Left lung (tissue), 10 donors: ENCODE measurements around the gene MCU. TPM values are rescaled to one million over a fixed set of nuclear protein-coding genes. Genes with fewer than 3 reads are reported as not detected.
"Not testable (repeated sequence)": the region's sequence is repeated elsewhere in the genome, so short reads cannot be mapped to it uniquely, and the experiment has no call there.

Experiments used
- ATAC-seq: fragments of 200-7000 bp; cut with Tn5 transposase; one replicate; pipeline ENCODE4 v1.9.1; 2020; ENCODE audit warnings: moderate library complexity
- DNase-seq, 4 donors: peaks; one replicate each; pipeline ENCODE4 v3.0.0-alpha.2; 2013 to 2020
- H3K27ac ChIP-seq, 2 donors: fragments of 200-600 bp; sonication (generic) in 1 of 2; one replicate each; pipeline versions ENCODE4 v1.5.0 to v1.8.0; 2020 to 2021
- H3K27me3 ChIP-seq, 2 donors: fragments of 200-600 bp; sonication (generic) in 1 of 2; one replicate each; pipeline versions ENCODE4 v1.5.0 to v1.8.0; 2020 to 2021
- H3K36me3 ChIP-seq, 2 donors: fragments of 200-600 bp; sonication (generic) in 1 of 2; one replicate each; pipeline versions ENCODE4 v1.5.0 to v1.8.0; 2020 to 2021
- H3K4me1 ChIP-seq, 2 donors: fragments of 200-600 bp; one replicate each; pipeline ENCODE4 v1.8.0; 2021
- H3K4me3 ChIP-seq, 2 donors: fragments of 200-600 bp; sonication (generic) in 1 of 2; one replicate each; pipeline versions ENCODE4 v1.5.0 to v1.8.0; 2020 to 2021; ENCODE audit warnings: mild to moderate bottlenecking in 1 of 2
- H3K9me3 ChIP-seq, 2 donors: fragments of 200-600 bp; sonication (generic) in 1 of 2; one replicate each; pipeline versions ENCODE4 v1.5.0 to v1.8.0; 2020 to 2021
- intact Hi-C, 2 donors: fragments of 100-400 bp; cut with DNase I; formaldehyde crosslinking; loops; one replicate each; pipeline versions ENCODE4 v1.11.2 to v1.14.2; 2022
- polyA plus RNA-seq, 6 donors: library from polyadenylated mRNA; unstranded; fragments of 120-200 nt; gene quantifications; one replicate each; pipeline ENCODE4 v1.2.1, GENCODE V29; 2013; ENCODE audit not compliant: insufficient read length in 6 of 6
- total RNA-seq, 2 donors: library from RNA; stranded (reverse); fragmentation: NEBNext Ultra II Directional; extraction: Animal tissue kit (Norgen Biotek cat#: 25700); gene quantifications; one replicate each; pipeline ENCODE4 v1.2.1, GENCODE V29; 2021
- TF ChIP-seq, protein P1 (sequence below), 2 donors: fragments of 200-600 bp; sonication (generic) in 1 of 2; IDR thresholded peaks; one replicate each; pipeline versions ENCODE4 v1.5.0 to v1.8.0; 2021; ENCODE audit warnings: antibody characterized with exemption in 2 of 2
- donor health status: DM: no; HTN: yes; CAD: no.
- donor health status: DM: no; HTN: no; CAD: no.

MCU gene
- total and polyA plus RNA-seq, 8 donors, result 29.4 to 48.8 (median 38.6) TPM

GRCh38 chr10:72756674-72757385, 64.9 kb downstream of the MCU start:
- no peaks in the 10 kb centered on the region for H3K36me3 ChIP-seq
- DNase-seq (no peak), ATAC-seq (no peak)
- H3K4me3 ChIP-seq, result no peak overlapping the region
- no peaks in the 10 kb centered on the region for H3K9me3 ChIP-seq
- TF ChIP-seq, protein P1, sequence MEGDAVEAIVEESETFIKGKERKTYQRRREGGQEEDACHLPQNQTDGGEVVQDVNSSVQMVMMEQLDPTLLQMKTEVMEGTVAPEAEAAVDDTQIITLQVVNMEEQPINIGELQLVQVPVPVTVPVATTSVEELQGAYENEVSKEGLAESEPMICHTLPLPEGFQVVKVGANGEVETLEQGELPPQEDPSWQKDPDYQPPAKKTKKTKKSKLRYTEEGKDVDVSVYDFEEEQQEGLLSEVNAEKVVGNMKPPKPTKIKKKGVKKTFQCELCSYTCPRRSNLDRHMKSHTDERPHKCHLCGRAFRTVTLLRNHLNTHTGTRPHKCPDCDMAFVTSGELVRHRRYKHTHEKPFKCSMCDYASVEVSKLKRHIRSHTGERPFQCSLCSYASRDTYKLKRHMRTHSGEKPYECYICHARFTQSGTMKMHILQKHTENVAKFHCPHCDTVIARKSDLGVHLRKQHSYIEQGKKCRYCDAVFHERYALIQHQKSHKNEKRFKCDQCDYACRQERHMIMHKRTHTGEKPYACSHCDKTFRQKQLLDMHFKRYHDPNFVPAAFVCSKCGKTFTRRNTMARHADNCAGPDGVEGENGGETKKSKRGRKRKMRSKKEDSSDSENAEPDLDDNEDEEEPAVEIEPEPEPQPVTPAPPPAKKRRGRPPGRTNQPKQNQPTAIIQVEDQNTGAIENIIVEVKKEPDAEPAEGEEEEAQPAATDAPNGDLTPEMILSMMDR (IDR thresholded peaks at IDR 0.05), result no peak
- H3K27me3 ChIP-seq, result no peaks in the 10 kb centered on the region
- intact Hi-C loops, result no loop called here
- peaks cover 0 to 18% of the 10 kb centered on the region in 2 donors for H3K4me1 ChIP-seq
- no peak overlapping the region for H3K27ac ChIP-seq

GRCh38 chr10:72757732-72758131, 65.8 kb downstream of the MCU start:
- DNase-seq (no peak), ATAC-seq (no peak)
- no peaks in the 10 kb centered on the region for H3K9me3 ChIP-seq
- intact Hi-C loops, result no loop called here
- H3K27me3 ChIP-seq, result no peaks in the 10 kb centered on the region
- H3K4me1 ChIP-seq, result peaks cover 0 to 18% of the 10 kb centered on the region in 2 donors
- TF ChIP-seq, protein P1 (IDR thresholded peaks at IDR 0.05), result no peak
- no peaks in the 10 kb centered on the region for H3K36me3 ChIP-seq
- no peak overlapping the region for H3K4me3 ChIP-seq
- H3K27ac ChIP-seq, result no peak overlapping the region

GRCh38 chr10:72758930-72759329, 67.0 kb downstream of the MCU start:
- DNase-seq, H3K36me3 ChIP-seq, H3K4me1 ChIP-seq, H3K9me3 ChIP-seq, H3K27ac ChIP-seq, ATAC-seq, H3K4me3 ChIP-seq, intact Hi-C loops, H3K27me3 ChIP-seq: not testable (repeated sequence)

DNA sequence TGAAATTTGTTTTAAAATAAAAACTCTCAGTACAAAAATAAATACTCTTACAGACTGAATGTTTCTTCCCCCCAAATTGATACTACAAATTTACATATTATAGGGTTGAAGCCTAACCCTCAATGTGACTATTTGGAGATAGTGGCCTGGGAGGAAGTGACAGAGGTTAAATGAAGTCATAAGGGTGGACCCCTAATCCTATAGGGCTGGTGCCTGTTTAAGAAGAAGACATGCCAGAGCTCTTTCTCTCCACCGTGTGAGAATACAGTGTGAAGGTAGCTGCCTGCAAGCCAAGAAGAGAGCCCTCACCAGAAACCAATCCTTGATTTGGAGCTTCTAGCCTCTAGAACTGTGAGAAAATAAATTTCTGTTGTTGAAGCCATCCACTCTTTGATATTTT, 67.6 kb downstream of the MCU start:
- DNase-seq, result no peak
- intact Hi-C loops, result no loop called here
- Histone ChIP-seq H3K36me3 (no peaks in the 10 kb centered on the region), H3K4me1 (peaks cover 0 to 2% of the 10 kb centered on the region in 2 donors), H3K9me3 (no peaks in the 10 kb centered on the region), H3K4me3 (no peak overlapping the region), H3K27me3 (no peaks in the 10 kb centered on the region), H3K27ac (no peak overlapping the region)
- TF ChIP-seq, protein P1 (IDR thresholded peaks at IDR 0.05), result no peak
- ATAC-seq, result no peak

GRCh38 chr10:72761498-72761897, 69.6 kb downstream of the MCU start:
- no peaks in the 10 kb centered on the region for H3K4me1 ChIP-seq
- no peaks in the 10 kb centered on the region for H3K9me3 ChIP-seq
- no peak for DNase-seq
- intact Hi-C loops, result no loop called here
- no peak overlapping the region for H3K27ac ChIP-seq
- no peaks in the 10 kb centered on the region for H3K36me3 ChIP-seq
- TF ChIP-seq, protein P1 (IDR thresholded peaks at IDR 0.05), result no peak
- H3K27me3 ChIP-seq, result no peaks in the 10 kb centered on the region
- ATAC-seq, result no peak
- H3K4me3 ChIP-seq, result no peak overlapping the region

GRCh38 chr10:72762042-72762441, 70.1 kb downstream of the MCU start:
- H3K27me3 ChIP-seq, result no peaks in the 10 kb centered on the region
- DNase-seq (no peak), ATAC-seq (no peak)
- intact Hi-C loops, result no loop called here
- H3K4me1 ChIP-seq, result no peaks in the 10 kb centered on the region
- H3K9me3 ChIP-seq, result peaks cover 0 to 1% of the 10 kb centered on the region in 2 donors
- H3K27ac ChIP-seq, result no peak overlapping the region
- H3K36me3 ChIP-seq, result no peaks in the 10 kb centered on the region
- TF ChIP-seq, protein P1 (IDR thresholded peaks at IDR 0.05), result no peak
- no peak overlapping the region for H3K4me3 ChIP-seq
